Left forelimb (tissue), 1 donor: Measurements from ENCODE around the gene WARS2.

ENCODE experiments used
- DNase-seq: peaks from one replicate; pipeline ENCODE4 v3.0.0-alpha.2; 2018; ENCODE audit warnings: low spot score

WARS2 gene

DNA sequence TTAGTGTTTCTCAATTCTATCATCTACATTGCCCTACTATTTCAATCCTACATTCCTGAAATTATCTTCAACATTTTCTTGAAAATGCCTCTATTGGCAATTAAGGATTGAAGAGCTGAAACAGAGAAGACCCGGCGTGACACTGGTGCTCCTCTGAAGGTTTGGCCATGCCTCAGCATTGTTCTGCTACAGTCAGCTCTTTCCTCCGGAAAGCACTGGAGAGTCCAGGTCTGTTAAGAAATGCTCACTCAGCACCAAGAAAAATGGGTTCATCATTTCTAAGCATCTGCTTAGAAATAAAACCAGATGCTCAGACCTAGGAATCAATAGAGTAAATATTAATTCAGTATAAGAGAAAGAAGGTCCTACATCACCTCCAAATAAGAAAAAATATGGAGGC lies 58.8 kb downstream of the WARS2 start:
- no peak for DNase-seq

- DNase-seq: no peak
Measured at GRCh38 chr1:119081267-119081666, 59.2 kb downstream of the WARS2 start.

GRCh38 chr1:119080586-119080985 lies 59.9 kb downstream of the WARS2 start:
- no peak for DNase-seq

GRCh38 chr1:119079881-119080280 lies 60.6 kb downstream of the WARS2 start:
- DNase-seq: no peak

- no peak for DNase-seq
Measured at GRCh38 chr1:119075614-119076013, 64.8 kb downstream of the WARS2 start.

GRCh38 chr1:119071321-119071720 lies 69.1 kb downstream of the WARS2 start:
- DNase-seq: no peak

- no peak for DNase-seq
Measured at GRCh38 chr1:119069682-119070081, 70.8 kb downstream of the WARS2 start.

GRCh38 chr1:119068427-119068826 lies 72.0 kb downstream of the WARS2 start:
- DNase-seq: no peak

DNA sequence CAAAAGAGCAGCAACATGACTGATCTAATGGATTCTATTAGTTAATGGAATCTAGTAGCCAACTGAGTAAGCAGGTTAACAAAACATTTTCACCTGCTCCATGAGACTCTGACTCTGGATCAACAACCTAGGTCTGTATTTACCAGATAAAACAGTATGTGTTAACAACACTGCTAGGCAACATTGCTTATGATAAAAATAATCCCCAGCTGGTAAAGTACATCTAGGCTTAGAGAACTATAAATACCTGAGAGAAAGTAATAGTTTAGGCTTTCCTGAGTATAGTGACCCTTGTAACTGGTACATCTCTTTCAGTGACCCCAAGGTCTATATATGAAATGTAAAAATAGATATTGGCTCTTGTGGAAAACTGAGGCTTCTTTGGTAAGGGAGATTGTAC lies 78.8 kb downstream of the WARS2 start:
- no peak for DNase-seq

GRCh38 chr1:119055568-119055967 lies 84.9 kb downstream of the WARS2 start:
- no peak for DNase-seq

DNA sequence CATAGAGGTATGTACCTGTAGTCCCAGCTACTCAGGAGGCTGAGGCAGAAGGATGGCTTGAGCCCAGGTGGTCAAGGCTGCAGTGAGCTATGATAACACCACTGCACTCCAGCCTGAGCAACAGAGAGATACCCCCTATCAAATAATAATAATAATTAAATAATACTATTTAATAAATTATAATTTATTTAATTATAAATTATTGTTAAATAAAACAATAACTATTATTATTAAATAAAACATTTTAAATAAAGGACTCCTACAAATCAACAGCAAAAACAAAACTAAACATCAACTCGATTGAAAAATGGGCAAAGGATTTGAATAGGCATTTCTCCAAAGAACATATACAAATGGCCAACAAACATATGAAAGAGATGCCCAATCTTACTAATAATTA lies 86.5 kb downstream of the WARS2 start:
- no peak for DNase-seq

- no peak for DNase-seq
Measured at GRCh38 chr1:119052267-119052666, 88.2 kb downstream of the WARS2 start.

- no peak for DNase-seq
Measured at GRCh38 chr1:119048624-119049404, 91.6 kb downstream of the WARS2 start.

DNA sequence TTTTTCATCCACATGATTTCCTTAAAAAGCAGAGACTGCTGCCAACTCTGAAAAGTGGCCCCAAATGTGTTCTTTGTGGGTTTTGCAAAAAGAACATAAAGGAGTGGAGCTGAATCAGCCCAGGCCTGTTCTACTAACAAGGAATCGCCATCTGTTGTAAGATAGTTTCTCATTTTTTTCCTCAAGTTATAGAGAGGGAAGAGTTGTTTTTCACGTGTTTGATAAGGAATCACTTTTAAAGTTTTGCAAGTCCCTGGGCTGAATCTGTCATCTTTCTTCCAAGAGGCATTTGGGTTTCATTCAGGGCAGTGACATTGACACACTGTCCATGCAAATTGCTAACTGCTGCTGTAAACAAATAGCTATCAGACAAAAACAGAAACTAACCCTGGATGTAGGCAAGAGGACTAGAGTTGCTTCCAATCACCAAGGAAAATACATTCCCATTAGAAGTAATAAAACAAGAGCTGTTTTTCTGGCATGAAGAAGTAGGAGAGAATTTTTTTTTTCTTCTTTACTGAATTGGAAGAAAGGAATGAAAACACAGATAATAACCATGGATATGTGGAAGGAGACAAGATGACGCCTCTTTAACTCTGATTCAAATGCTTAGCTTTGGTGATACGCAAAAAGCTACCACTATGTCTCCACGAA lies 93.5 kb downstream of the WARS2 start:
- no peak for DNase-seq

DNA sequence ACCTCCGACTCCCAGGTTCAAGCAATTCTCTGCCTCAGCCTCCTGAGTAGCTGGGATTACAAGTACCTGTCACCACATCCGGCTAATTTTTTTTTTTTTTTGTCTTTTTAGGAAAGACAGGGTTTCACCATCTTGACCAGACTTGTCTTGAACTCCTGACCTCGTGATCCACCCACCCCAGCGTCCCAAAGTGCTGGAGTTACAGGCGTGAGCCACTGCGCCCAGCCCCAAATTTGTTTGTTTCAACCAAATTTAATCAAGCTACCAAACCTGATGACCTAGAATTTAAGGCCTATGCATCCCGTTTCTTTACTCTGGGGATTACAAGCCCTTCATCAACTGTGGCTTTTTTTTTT lies 94.0 kb downstream of the WARS2 start:
- no peak for DNase-seq

GRCh38 chr1:119045096-119045746 lies 95.2 kb downstream of the WARS2 start:
- DNase-seq: no peak

DNA sequence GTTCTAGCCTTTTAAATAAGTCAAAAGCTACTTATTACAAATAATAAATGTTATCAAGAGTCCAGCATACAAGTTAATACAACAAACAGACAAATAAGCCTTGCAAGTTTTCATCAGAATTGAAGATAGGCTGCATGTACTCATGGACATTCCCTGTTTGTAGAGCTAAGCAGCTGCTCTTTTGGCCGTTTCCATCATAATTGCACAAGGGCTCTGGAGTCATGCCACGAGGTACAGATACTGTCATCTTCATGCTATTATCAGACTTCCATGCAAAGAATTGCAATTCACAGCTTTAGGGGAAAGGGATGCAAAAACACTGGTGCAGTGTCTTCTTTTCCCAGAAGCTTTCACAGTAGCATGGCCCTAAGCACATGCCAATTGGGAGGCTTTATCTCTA lies 99.5 kb downstream of the WARS2 start:
- DNase-seq: no peak

GRCh38 chr1:119040489-119040888 lies 100.0 kb downstream of the WARS2 start:
- no peak for DNase-seq

GRCh38 chr1:119038363-119038762 lies 102.1 kb downstream of the WARS2 start:
- DNase-seq: no peak

GRCh38 chr1:119034359-119034758 lies 106.1 kb downstream of the WARS2 start:
- no peak for DNase-seq

GRCh38 chr1:119032986-119033385 lies 107.5 kb downstream of the WARS2 start:
- DNase-seq: no peak

GRCh38 chr1:119027759-119028158 lies 112.7 kb downstream of the WARS2 start:
- DNase-seq: no peak

GRCh38 chr1:119026956-119027355 lies 113.5 kb downstream of the WARS2 start:
- DNase-seq: no peak
